IgD-negative memory B cell (primary cell): Measurements from ENCODE around the gene ACACA. TPM values are rescaled to one million over a fixed set of nuclear protein-coding genes. Genes with fewer than 3 reads are reported as not detected.
"Not testable (repeated sequence)": the region's sequence is repeated elsewhere in the genome, so short reads cannot be mapped to it uniquely, and the experiment has no call there.

Source experiments
- H3K27ac Mint-ChIP-seq, 3 donors: one replicate each; pipeline ENCODE4 v1.8.0; 2020 to 2022; ENCODE audit warnings: mild to moderate bottlenecking in 3 of 3, mixed read lengths in 3 of 3, moderate library complexity in 1 of 3
- H3K27me3 Mint-ChIP-seq: one replicate; pipeline ENCODE4 v1.8.0; 2021; ENCODE audit warnings: mixed read lengths
- H3K36me3 Mint-ChIP-seq: one replicate; pipeline ENCODE4 v1.8.0; 2020; ENCODE audit warnings: mild to moderate bottlenecking, mixed read lengths
- H3K4me1 Mint-ChIP-seq, 3 donors: one replicate each; pipeline ENCODE4 v1.8.0; 2020 to 2022; ENCODE audit warnings: mixed read lengths in 3 of 3, mild to moderate bottlenecking in 1 of 3
- H3K4me3 Mint-ChIP-seq, 4 donors: one replicate each; pipeline ENCODE4 v1.8.0; 2020 to 2022; ENCODE audit warnings: mild to moderate bottlenecking in 4 of 4, mixed read lengths in 4 of 4, moderate library complexity in 3 of 4
- H3K9me3 Mint-ChIP-seq, 3 donors: one replicate each; pipeline ENCODE4 v1.8.0; 2020 to 2021; ENCODE audit warnings: mixed read lengths in 3 of 3, mild to moderate bottlenecking in 1 of 3
- polyA plus RNA-seq: library from polyadenylated mRNA; unstranded; fragments of 300-500 nt; fragmentation: Illumina TruSeq; gene quantifications from one replicate; pipeline ENCODE4 v1.2.3, GENCODE V29; 2021

Gene ACACA
- polyA plus RNA-seq, 1 donor from 2014 or later: 6.0 TPM

- no peaks in the 10 kb centered on the region for H3K9me3 Mint-ChIP-seq
- peaks cover 4% of the 10 kb centered on the region for H3K36me3 Mint-ChIP-seq
- no peaks in the 10 kb centered on the region for H3K27me3 Mint-ChIP-seq
- no peak overlapping the region for H3K4me3 Mint-ChIP-seq
- H3K27ac Mint-ChIP-seq: no peak overlapping the region
- peaks cover 0 to 5% (median 0%) of the 10 kb centered on the region in 3 donors for H3K4me1 Mint-ChIP-seq
Observed at GRCh38 chr17:37382056-37382455, 24.6 kb downstream of the ACACA start.

GRCh38 chr17:37375706-37376105 lies 30.9 kb downstream of the ACACA start, which contains the start of gene C17orf78:
Gene C17orf78 (plus strand): TSS chr17:37375985. CDS start chr17:37376093, 108 bp downstream.
- Mint-ChIP-seq H3K9me3 (no peaks in the 10 kb centered on the region), H3K4me3 (no peak within 1 kb of the TSS), H3K36me3 (no peaks in the 10 kb centered on the region), H3K27me3 (no peaks in the 10 kb centered on the region), H3K27ac (no peak within 1 kb of the TSS), H3K4me1 (peaks cover 0 to 3% (median 3%) of the 10 kb centered on the region in 3 donors)

- H3K27me3 Mint-ChIP-seq: no peaks in the 10 kb centered on the region
- no peak overlapping the region for H3K27ac Mint-ChIP-seq
- peaks cover 0 to 3% (median 3%) of the 10 kb centered on the region in 3 donors for H3K4me1 Mint-ChIP-seq
- no peaks in the 10 kb centered on the region for H3K9me3 Mint-ChIP-seq
- no peaks in the 10 kb centered on the region for H3K36me3 Mint-ChIP-seq
- H3K4me3 Mint-ChIP-seq: no peak overlapping the region
Observed at GRCh38 chr17:37373530-37374159, 33.0 kb downstream of the ACACA start.

- no peaks in the 10 kb centered on the region for H3K36me3 Mint-ChIP-seq
- no peak overlapping the region for H3K4me3 Mint-ChIP-seq
- peaks cover 0 to 3% (median 2%) of the 10 kb centered on the region in 3 donors for H3K4me1 Mint-ChIP-seq
- no peak overlapping the region for H3K27ac Mint-ChIP-seq
- no peaks in the 10 kb centered on the region for H3K9me3 Mint-ChIP-seq
- no peaks in the 10 kb centered on the region for H3K27me3 Mint-ChIP-seq
Observed at GRCh38 chr17:37368577-37368976, 38.1 kb downstream of the ACACA start.

- Mint-ChIP-seq H3K4me1 (no peaks in the 10 kb centered on the region), H3K4me3 (peak overlapping the region in 1 of 4 donors; percentile 14)
Observed at GRCh38 chr17:37365589-37365988, 41.0 kb downstream of the ACACA start.

GRCh38 chr17:37361543-37361942 lies 45.1 kb downstream of the ACACA start:
- H3K27ac Mint-ChIP-seq: peak overlapping the region in 1 of 3 donors; percentile 53
- H3K4me3 Mint-ChIP-seq: peak overlapping the region in 1 of 4 donors; percentile 70
- H3K27me3 Mint-ChIP-seq: no peaks in the 10 kb centered on the region
- H3K4me1 Mint-ChIP-seq: peaks cover 14 to 18% (median 17%) of the 10 kb centered on the region in 3 donors
- no peaks in the 10 kb centered on the region for H3K36me3 Mint-ChIP-seq
- no peaks in the 10 kb centered on the region for H3K9me3 Mint-ChIP-seq

More at GRCh38 chr17:37365589-37365988, 41.0 kb downstream of the ACACA start:
- H3K9me3 Mint-ChIP-seq: no peaks in the 10 kb centered on the region
- no peak overlapping the region for H3K27ac Mint-ChIP-seq
- H3K36me3 Mint-ChIP-seq: no peaks in the 10 kb centered on the region
- no peaks in the 10 kb centered on the region for H3K27me3 Mint-ChIP-seq

GRCh38 chr17:37360632-37361031 lies 46.0 kb downstream of the ACACA start:
- Mint-ChIP-seq H3K36me3 (no peaks in the 10 kb centered on the region), H3K27ac (no peak overlapping the region), H3K4me1 (peaks cover 14 to 18% (median 17%) of the 10 kb centered on the region in 3 donors), H3K27me3 (no peaks in the 10 kb centered on the region), H3K9me3 (no peaks in the 10 kb centered on the region), H3K4me3 (peak overlapping the region in 1 of 4 donors; percentile 70)

GRCh38 chr17:37359682-37360188 lies 46.9 kb downstream of the ACACA start:
- H3K36me3 Mint-ChIP-seq: no peaks in the 10 kb centered on the region
- H3K27me3 Mint-ChIP-seq: no peaks in the 10 kb centered on the region
- H3K27ac Mint-ChIP-seq: peak overlapping the region in 2 of 3 donors; percentile 56 to 93
- H3K4me3 Mint-ChIP-seq: peak overlapping the region; percentile 63 to 89 (median 81)
- H3K4me1 Mint-ChIP-seq: peaks cover 14 to 18% (median 17%) of the 10 kb centered on the region in 3 donors
- H3K9me3 Mint-ChIP-seq: no peaks in the 10 kb centered on the region

GRCh38 chr17:37358830-37359681 lies 47.6 kb downstream of the ACACA start:
- H3K27me3 Mint-ChIP-seq: no peaks in the 10 kb centered on the region
- peak overlapping the region; percentile 86 to 97 (median 90) for H3K4me3 Mint-ChIP-seq
- H3K36me3 Mint-ChIP-seq: no peaks in the 10 kb centered on the region
- peak overlapping the region in 2 of 3 donors; percentile 64 to 93 for H3K27ac Mint-ChIP-seq
- H3K4me1 Mint-ChIP-seq: peaks cover 14 to 18% (median 17%) of the 10 kb centered on the region in 3 donors
- H3K9me3 Mint-ChIP-seq: no peaks in the 10 kb centered on the region

- Mint-ChIP-seq H3K4me1 (peaks cover 14 to 18% (median 17%) of the 10 kb centered on the region in 3 donors), H3K27me3 (no peaks in the 10 kb centered on the region), H3K9me3 (no peaks in the 10 kb centered on the region), H3K27ac (peak overlapping the region; percentile 64 to 86 (median 83)), H3K4me3 (peak overlapping the region; percentile 86 to 97 (median 90)), H3K36me3 (no peaks in the 10 kb centered on the region)
Observed at GRCh38 chr17:37358098-37358829, 48.4 kb downstream of the ACACA start.

GRCh38 chr17:37356796-37357569 lies 49.7 kb downstream of the ACACA start:
- not testable (repeated sequence) for H3K27me3 Mint-ChIP-seq, H3K9me3 Mint-ChIP-seq
- peak overlapping the region in 1 of 3 donors; percentile 83 for H3K27ac Mint-ChIP-seq

GRCh38 chr17:37346863-37347402 lies 59.7 kb downstream of the ACACA start:
- H3K36me3 Mint-ChIP-seq, H3K4me1 Mint-ChIP-seq, H3K4me3 Mint-ChIP-seq, H3K27ac Mint-ChIP-seq, H3K9me3 Mint-ChIP-seq, H3K27me3 Mint-ChIP-seq: not testable (repeated sequence)

More at GRCh38 chr17:37356796-37357569, 49.7 kb downstream of the ACACA start:
- H3K4me3 Mint-ChIP-seq: peak overlapping the region in 2 of 4 donors; percentile 88 to 97
- H3K36me3 Mint-ChIP-seq: not testable (repeated sequence)
- peaks cover 14 to 18% (median 17%) of the 10 kb centered on the region in 3 donors for H3K4me1 Mint-ChIP-seq

- Mint-ChIP-seq H3K27ac (no peak overlapping the region), H3K4me1 (peaks cover 0 to 5% (median 4%) of the 10 kb centered on the region in 3 donors)
Observed at GRCh38 chr17:37344519-37344918, 62.1 kb downstream of the ACACA start.

GRCh38 chr17:37342589-37342988 lies 64.0 kb downstream of the ACACA start:
- Mint-ChIP-seq H3K27ac (no peak overlapping the region), H3K36me3 (peaks cover 5% of the 10 kb centered on the region), H3K4me1 (peaks cover 0 to 5% (median 4%) of the 10 kb centered on the region in 3 donors), H3K27me3 (no peaks in the 10 kb centered on the region), H3K4me3 (no peak overlapping the region), H3K9me3 (no peaks in the 10 kb centered on the region)

More at GRCh38 chr17:37344519-37344918, 62.1 kb downstream of the ACACA start:
- Mint-ChIP-seq H3K9me3 (no peaks in the 10 kb centered on the region), H3K4me3 (no peak overlapping the region), H3K36me3 (peaks cover 5% of the 10 kb centered on the region), H3K27me3 (no peaks in the 10 kb centered on the region)
